Measurements from ENCODE around the gene EIF2AK3. TPM values are rescaled to one million over a fixed set of nuclear protein-coding genes. Genes with fewer than 3 reads are reported as not detected.

EIF2AK3 gene
- total RNA-seq, 1 experiment from 2014 or later, result 26.8 TPM

- Mint-ChIP-seq H3K4me3 (ENCODE audit: unreplicated experiment) (no peak overlapping the region), H3K9me3 (ENCODE audit: unreplicated experiment) (peaks cover 10% of the 10 kb centered on the region), H3K27me3 (ENCODE audit: insufficient read depth, unreplicated experiment) (no peaks in the 10 kb centered on the region), H3K36me3 (ENCODE audit: insufficient read depth, unreplicated experiment) (no peaks in the 10 kb centered on the region), H3K27ac (ENCODE audit: unreplicated experiment) (no peak overlapping the region), H3K4me1 (ENCODE audit: low read depth, unreplicated experiment) (peaks cover 20% of the 10 kb centered on the region)
- intact Hi-C loops (cut with micrococcal nuclease; ENCODE audit: unreplicated experiment), result no loop called here
- TF ChIP-seq CTCF (IDR thresholded peaks at IDR 0.05; ENCODE audit: insufficient read depth in 1 of 2, low read depth in 1 of 2, low read length in 1 of 2, severe bottlenecking in 1 of 2, unreplicated experiment in 1 of 2), result no peak
- Histone ChIP-seq H3K9me3 (peaks cover 4% of the 10 kb centered on the region; the same call in 1 of the 2 replicates), H3K4me1 (peaks cover 30% of the 10 kb centered on the region), H3K36me3 (ENCODE audit: control insufficient read depth, insufficient read depth, low read length) (no peaks in the 10 kb centered on the region), H3K27me3 (replicated peaks; ENCODE audit: control insufficient read depth, insufficient read depth, low read length) (no peaks in the 10 kb centered on the region), H3K4me3 (ENCODE audit: low read depth, low read length) (no peak overlapping the region)
- BruUV-seq (replicated peaks), result no TSS peak
- DNase-seq, result no peak
- ChIA-PET POLR2A (interaction anchor here (0.6 to 1.6 kb wide), 2 partner anchors 31 to 455 kb away, joined by 3 to 6 read pairs; no protein-coding TSS in a partner anchor), CTCF (interaction anchor here (0.6 to 0.9 kb wide), 2 partner anchors 12 to 68 kb away, joined by 3 read pairs; no protein-coding TSS in a partner anchor)
Measured at GRCh38 chr2:88658881-88659537, 31.7 kb upstream of the EIF2AK3 start.

GRCh38 chr2:88658326-88658725, 31.1 kb upstream of the EIF2AK3 start:
- Mint-ChIP-seq H3K36me3 (ENCODE audit: insufficient read depth, unreplicated experiment) (no peaks in the 10 kb centered on the region), H3K27ac (ENCODE audit: unreplicated experiment) (no peak overlapping the region), H3K4me3 (ENCODE audit: unreplicated experiment) (no peak overlapping the region), H3K4me1 (ENCODE audit: low read depth, unreplicated experiment) (peaks cover 20% of the 10 kb centered on the region), H3K9me3 (ENCODE audit: unreplicated experiment) (peaks cover 3% of the 10 kb centered on the region), H3K27me3 (ENCODE audit: insufficient read depth, unreplicated experiment) (no peaks in the 10 kb centered on the region)
- intact Hi-C loops (cut with micrococcal nuclease; ENCODE audit: unreplicated experiment), result no loop called here
- ChIA-PET POLR2A (no interaction called here), CTCF (no interaction called here)
- no peak overlapping the region for H3K4me3 ChIP-seq (ENCODE audit: low read depth, low read length)
- H3K4me1 ChIP-seq, result peaks cover 30% of the 10 kb centered on the region
- no peaks in the 10 kb centered on the region for H3K27me3 ChIP-seq (replicated peaks; ENCODE audit: control insufficient read depth, insufficient read depth, low read length)
- no peak for DNase-seq
- H3K36me3 ChIP-seq (ENCODE audit: control insufficient read depth, insufficient read depth, low read length), result no peaks in the 10 kb centered on the region
- BruUV-seq (replicated peaks), result no TSS peak
- TF ChIP-seq CTCF (IDR thresholded peaks at IDR 0.05; ENCODE audit: insufficient read depth in 1 of 2, low read depth in 1 of 2, low read length in 1 of 2, severe bottlenecking in 1 of 2, unreplicated experiment in 1 of 2), result no peak
- peaks cover 4% of the 10 kb centered on the region; the same call in 1 of the 2 replicates for H3K9me3 ChIP-seq

- peaks cover 1% of the 10 kb centered on the region for H3K36me3 Mint-ChIP-seq (ENCODE audit: insufficient read depth, unreplicated experiment)
- intact Hi-C loops (cut with micrococcal nuclease; ENCODE audit: unreplicated experiment), result no loop called here
- ChIA-PET CTCF (no interaction called here), POLR2A (no interaction called here)
- Histone ChIP-seq H3K9me3 (peaks cover 4% of the 10 kb centered on the region; the same call in 1 of the 2 replicates), H3K36me3 (ENCODE audit: control insufficient read depth, insufficient read depth, low read length) (no peaks in the 10 kb centered on the region), H3K27me3 (replicated peaks; ENCODE audit: control insufficient read depth, insufficient read depth, low read length) (no peaks in the 10 kb centered on the region), H3K4me3 (ENCODE audit: low read depth, low read length) (no peak overlapping the region), H3K4me1 (peaks cover 33% of the 10 kb centered on the region)
- DNase-seq, result no peak
- H3K4me1 Mint-ChIP-seq (ENCODE audit: low read depth, unreplicated experiment), result peaks cover 20% of the 10 kb centered on the region
- peaks cover 2% of the 10 kb centered on the region for H3K9me3 Mint-ChIP-seq (ENCODE audit: unreplicated experiment)
- H3K4me3 Mint-ChIP-seq (ENCODE audit: unreplicated experiment), result no peak overlapping the region
- no TSS peak for BruUV-seq (replicated peaks)
- H3K27me3 Mint-ChIP-seq (ENCODE audit: insufficient read depth, unreplicated experiment), result no peaks in the 10 kb centered on the region
- peak overlapping the region; percentile 84 for H3K27ac Mint-ChIP-seq (ENCODE audit: unreplicated experiment)
- no peak for TF ChIP-seq CTCF (IDR thresholded peaks at IDR 0.05; ENCODE audit: insufficient read depth in 1 of 2, low read depth in 1 of 2, low read length in 1 of 2, severe bottlenecking in 1 of 2, unreplicated experiment in 1 of 2)
Measured at GRCh38 chr2:88657131-88657530, 29.9 kb upstream of the EIF2AK3 start.

Measured in Caco-2 (cell line).